ENCODE measurements around the gene POLQ. TPM values are rescaled to one million over a fixed set of nuclear protein-coding genes. Genes with fewer than 3 reads are reported as not detected.

The POLQ gene
- total and polyA plus RNA-seq, 2 donors (not counting 3 experiments of a cell fraction or from before 2014, with no cell fraction given): 1.8 to 10.8 TPM

DNA sequence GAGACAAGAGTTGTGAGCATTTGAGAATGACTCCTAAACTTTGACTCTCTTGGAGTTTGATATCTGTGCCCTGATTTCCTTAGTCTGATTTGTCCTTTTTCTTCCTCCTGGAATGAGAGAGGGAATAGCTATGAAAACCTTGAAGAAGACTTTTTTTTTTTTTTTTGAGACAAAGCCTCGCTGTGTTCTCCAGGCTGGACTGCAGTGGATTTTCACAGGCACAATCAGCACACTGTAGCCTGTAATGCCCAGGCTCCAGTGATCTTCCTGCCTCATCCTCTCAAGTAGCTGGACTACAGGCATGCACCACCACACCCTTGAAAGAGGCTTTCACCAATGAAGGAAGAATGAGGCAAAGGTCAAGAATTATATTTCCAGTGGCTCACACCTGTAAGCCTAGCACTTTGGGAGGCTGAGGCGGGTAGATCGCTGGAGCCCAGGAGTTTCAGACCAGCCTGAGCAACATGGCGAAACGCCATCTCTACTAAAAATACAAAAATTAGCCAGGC lies 11.7 kb upstream of the POLQ start:
- intact Hi-C loops (cut with micrococcal nuclease) (no loop called here), dilution Hi-C loops (cut with MboI; ENCODE audit: extremely low pct_ligation_motif_present, low sequenced_read_pairs) (no loop called here)
- Histone ChIP-seq H3K9ac (replicated peaks; ENCODE audit: extremely low read depth, insufficient read depth, low read length) (no peak overlapping the region), H2AFZ (ENCODE audit: low read depth, low read length) (no peak overlapping the region), H3K9me3 (replicated peaks; ENCODE audit: control insufficient read depth, insufficient read depth, low read length) (no peaks in the 10 kb centered on the region), H3K27me3 (ENCODE audit: control insufficient read depth in 2 of 2, insufficient read depth in 2 of 2, low read length in 2 of 2) (peaks cover 0 to 2% of the 10 kb centered on the region in 2 experiments), H3K27ac (ENCODE audit: insufficient read depth, low read depth, low read length) (no peak overlapping the region), H3K4me2 (ENCODE audit: insufficient read depth, low read length) (no peak overlapping the region), H3K79me2 (ENCODE audit: control insufficient read depth, insufficient read depth, low read length) (no peaks in the 10 kb centered on the region), H3K4me1 (ENCODE audit: control insufficient read depth, extremely low read depth, insufficient read depth, low read length) (no peaks in the 10 kb centered on the region), H4K20me1 (replicated peaks; ENCODE audit: control insufficient read depth, extremely low read depth, insufficient read depth, low read length) (no peaks in the 10 kb centered on the region), H3K4me3 (replicated peaks in 1 of 3; ENCODE audit: insufficient read depth in 1 of 3, low read depth in 1 of 3, low read length in 3 of 3) (no peak overlapping the region), H3K36me3 (ENCODE audit: control insufficient read depth in 2 of 2, extremely low read depth in 1 of 2, insufficient read depth in 2 of 2, low read length in 2 of 2) (no peaks in the 10 kb centered on the region), H3K9me1 (replicated peaks; ENCODE audit: control insufficient read depth, extremely low read depth, insufficient read depth, low read length) (no peaks in the 10 kb centered on the region)
- POLR2A ChIA-PET: no interaction called here
- TF ChIP-seq GATA2 (IDR thresholded peaks at IDR 0.05; ENCODE audit: insufficient read depth, insufficient read length, low read depth, low read length) (no peak), FOS (IDR thresholded peaks at IDR 0.05; ENCODE audit: borderline replicate concordance, insufficient read depth, low read length) (no peak), JUN (IDR thresholded peaks at IDR 0.05; ENCODE audit: borderline replicate concordance, insufficient read depth, insufficient read length, low read depth) (no peak)
- TF ChIP-seq, protein P1, sequence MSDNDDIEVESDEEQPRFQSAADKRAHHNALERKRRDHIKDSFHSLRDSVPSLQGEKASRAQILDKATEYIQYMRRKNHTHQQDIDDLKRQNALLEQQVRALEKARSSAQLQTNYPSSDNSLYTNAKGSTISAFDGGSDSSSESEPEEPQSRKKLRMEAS (IDR thresholded peaks at IDR 0.05; ENCODE audit: insufficient read depth, insufficient read length): no peak
- TF ChIP-seq, protein P2, sequence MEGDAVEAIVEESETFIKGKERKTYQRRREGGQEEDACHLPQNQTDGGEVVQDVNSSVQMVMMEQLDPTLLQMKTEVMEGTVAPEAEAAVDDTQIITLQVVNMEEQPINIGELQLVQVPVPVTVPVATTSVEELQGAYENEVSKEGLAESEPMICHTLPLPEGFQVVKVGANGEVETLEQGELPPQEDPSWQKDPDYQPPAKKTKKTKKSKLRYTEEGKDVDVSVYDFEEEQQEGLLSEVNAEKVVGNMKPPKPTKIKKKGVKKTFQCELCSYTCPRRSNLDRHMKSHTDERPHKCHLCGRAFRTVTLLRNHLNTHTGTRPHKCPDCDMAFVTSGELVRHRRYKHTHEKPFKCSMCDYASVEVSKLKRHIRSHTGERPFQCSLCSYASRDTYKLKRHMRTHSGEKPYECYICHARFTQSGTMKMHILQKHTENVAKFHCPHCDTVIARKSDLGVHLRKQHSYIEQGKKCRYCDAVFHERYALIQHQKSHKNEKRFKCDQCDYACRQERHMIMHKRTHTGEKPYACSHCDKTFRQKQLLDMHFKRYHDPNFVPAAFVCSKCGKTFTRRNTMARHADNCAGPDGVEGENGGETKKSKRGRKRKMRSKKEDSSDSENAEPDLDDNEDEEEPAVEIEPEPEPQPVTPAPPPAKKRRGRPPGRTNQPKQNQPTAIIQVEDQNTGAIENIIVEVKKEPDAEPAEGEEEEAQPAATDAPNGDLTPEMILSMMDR (IDR thresholded peaks at IDR 0.05; ENCODE audit: extremely low read depth in 1 of 2, insufficient read depth in 1 of 2, low read depth in 1 of 2, low read length in 2 of 2): no peak
- CTCF ChIA-PET: interaction anchor here (2.5 kb wide), 1 partner anchor 11 kb away, joined by 5 read pairs; no protein-coding TSS in a partner anchor
- BruUV-seq (replicated peaks): no TSS peak
- FAIRE-seq (no peak), DNase-seq (ENCODE audit: low read depth, low spot score) (no peak)

All from endothelial cell of umbilical vein (primary cell).